Parathyroid adenoma (tissue), 2 donors: ENCODE results near the gene CNTN2.

Source experiments
- H2AFZ ChIP-seq: fragments of 300-600 bp; sonication (generic); one replicate; pipeline ENCODE4 v1.7.0; 2017; ENCODE audit warnings: antibody characterized with exemption, mild to moderate bottlenecking
- H3K27ac ChIP-seq: fragments of 300-600 bp; sonication (generic); one replicate; pipeline ENCODE4 v1.7.0; 2017
- H3K27me3 ChIP-seq: fragments of 300-600 bp; sonication (generic); one replicate; pipeline ENCODE4 v1.7.0; 2017; ENCODE audit warnings: low read length; ENCODE audit not compliant: control insufficient read depth, insufficient read depth
- H3K36me3 ChIP-seq: fragments of 300-600 bp; sonication (generic); one replicate; pipeline ENCODE4 v1.7.0; 2017; ENCODE audit warnings: low read length; ENCODE audit not compliant: control insufficient read depth, insufficient read depth
- H3K4me1 ChIP-seq: fragments of 300-600 bp; sonication (generic); one replicate; pipeline ENCODE4 v1.7.0; 2017; ENCODE audit warnings: control low read depth
- H3K4me2 ChIP-seq: fragments of 300-600 bp; sonication (generic); one replicate; pipeline ENCODE4 v1.7.0; 2017; ENCODE audit warnings: low read length
- H3K4me3 ChIP-seq: fragments of 300-600 bp; sonication (generic); one replicate; pipeline ENCODE4 v1.7.0; 2017; ENCODE audit warnings: low read depth, low read length
- H3K79me2 ChIP-seq: fragments of 300-600 bp; sonication (generic); one replicate; pipeline ENCODE4 v1.7.0; 2017; ENCODE audit warnings: control low read depth
- H3K9ac ChIP-seq: fragments of 300-600 bp; sonication (generic); one replicate; pipeline ENCODE4 v1.7.0; 2017; ENCODE audit warnings: mild to moderate bottlenecking
- H3K9me3 ChIP-seq: fragments of 300-600 bp; sonication (generic); one replicate; pipeline ENCODE4 v1.7.0; 2017; ENCODE audit warnings: low read length; ENCODE audit not compliant: control insufficient read depth
- TF ChIP-seq, protein P1 (sequence below): fragments of 300-600 bp; sonication (generic); IDR thresholded peaks from one replicate; pipeline ENCODE4 v1.7.0; 2017; ENCODE audit warnings: antibody characterized with exemption, mild to moderate bottlenecking
- donor health status: primary hyperparathyroidism.

CNTN2 gene

DNA sequence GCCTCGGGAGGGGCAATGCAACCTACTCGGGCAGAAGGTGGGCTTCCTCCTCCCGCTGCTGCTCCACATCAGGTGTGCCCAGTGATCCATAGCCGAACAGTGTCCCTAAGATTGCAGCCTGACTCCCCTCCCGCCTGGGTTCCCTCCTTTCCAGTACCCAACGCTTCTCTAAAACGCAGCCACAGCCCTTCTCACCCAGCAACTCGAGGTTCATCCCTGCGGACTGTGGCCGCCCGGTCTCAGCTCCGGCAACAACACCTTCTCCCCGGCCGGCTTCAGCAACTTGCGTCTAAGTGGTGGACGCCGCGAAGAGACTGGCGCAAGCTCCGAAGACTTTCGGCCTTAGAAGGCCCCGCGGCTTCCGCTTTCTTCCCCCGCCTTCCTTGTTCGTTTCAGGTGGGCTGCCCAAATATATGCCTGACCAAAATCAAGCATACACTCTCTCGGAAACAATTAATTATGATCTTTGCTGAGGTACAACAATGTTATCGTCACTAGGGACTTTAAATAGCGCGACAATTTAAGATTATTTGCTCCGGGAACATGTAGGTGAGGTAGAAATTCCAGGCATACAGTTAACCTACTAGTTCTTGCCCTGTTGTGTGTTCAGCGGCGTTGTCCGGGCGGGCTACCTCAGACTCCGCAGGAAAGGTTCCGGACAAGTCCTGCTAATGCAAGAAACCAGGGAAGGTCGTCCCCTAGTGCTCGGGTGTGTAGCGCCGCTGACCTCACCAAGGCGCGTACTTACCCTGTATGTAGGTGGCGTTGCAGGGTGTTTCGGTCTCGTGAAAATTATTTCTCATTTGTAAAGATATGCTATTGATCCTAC lies 78.9 kb downstream of the CNTN2 start, which contains the start of gene RBBP5:
TSS of gene RBBP5 (minus strand) at position 319 of the 829 bp plus-strand sequence. CDS start at position 214, 105 bp downstream.
- Histone ChIP-seq H3K27ac (peak within 1 kb of the TSS; percentile 99), H2AFZ (peak within 1 kb of the TSS; percentile 86), H3K4me1 (no peaks in the 10 kb centered on the region), H3K27me3 (no peaks in the 10 kb centered on the region), H3K9ac (peak within 1 kb of the TSS; percentile 23), H3K79me2 (peaks cover 19% of the 10 kb centered on the region), H3K36me3 (no peaks in the 10 kb centered on the region), H3K9me3 (no peaks in the 10 kb centered on the region), H3K4me2 (peak within 1 kb of the TSS; percentile 83), H3K4me3 (peak within 1 kb of the TSS; percentile 90)
- TF ChIP-seq, protein P1, sequence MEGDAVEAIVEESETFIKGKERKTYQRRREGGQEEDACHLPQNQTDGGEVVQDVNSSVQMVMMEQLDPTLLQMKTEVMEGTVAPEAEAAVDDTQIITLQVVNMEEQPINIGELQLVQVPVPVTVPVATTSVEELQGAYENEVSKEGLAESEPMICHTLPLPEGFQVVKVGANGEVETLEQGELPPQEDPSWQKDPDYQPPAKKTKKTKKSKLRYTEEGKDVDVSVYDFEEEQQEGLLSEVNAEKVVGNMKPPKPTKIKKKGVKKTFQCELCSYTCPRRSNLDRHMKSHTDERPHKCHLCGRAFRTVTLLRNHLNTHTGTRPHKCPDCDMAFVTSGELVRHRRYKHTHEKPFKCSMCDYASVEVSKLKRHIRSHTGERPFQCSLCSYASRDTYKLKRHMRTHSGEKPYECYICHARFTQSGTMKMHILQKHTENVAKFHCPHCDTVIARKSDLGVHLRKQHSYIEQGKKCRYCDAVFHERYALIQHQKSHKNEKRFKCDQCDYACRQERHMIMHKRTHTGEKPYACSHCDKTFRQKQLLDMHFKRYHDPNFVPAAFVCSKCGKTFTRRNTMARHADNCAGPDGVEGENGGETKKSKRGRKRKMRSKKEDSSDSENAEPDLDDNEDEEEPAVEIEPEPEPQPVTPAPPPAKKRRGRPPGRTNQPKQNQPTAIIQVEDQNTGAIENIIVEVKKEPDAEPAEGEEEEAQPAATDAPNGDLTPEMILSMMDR = peak; percentile 58

DNA sequence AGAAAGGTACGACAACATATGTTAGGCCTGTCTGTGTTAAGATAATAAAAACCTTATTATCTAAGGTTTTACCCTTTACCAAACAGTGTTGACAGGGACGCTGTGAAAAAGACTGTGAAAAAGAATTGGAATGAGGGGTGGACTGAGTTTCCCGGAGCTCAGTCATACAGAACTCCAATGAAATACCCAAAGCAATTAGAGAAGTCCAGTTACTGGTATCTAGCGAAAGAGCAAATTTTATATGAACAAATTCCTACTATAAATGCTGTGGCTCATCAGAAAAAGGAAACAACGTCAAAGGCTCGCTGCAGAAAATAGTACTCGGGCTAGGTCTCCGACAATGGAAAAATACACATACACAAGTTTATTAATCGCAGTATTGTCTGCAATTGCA lies 79.5 kb downstream of the CNTN2 start:
- H3K4me1 ChIP-seq = no peaks in the 10 kb centered on the region
- H3K27me3 ChIP-seq = no peaks in the 10 kb centered on the region
- H3K27ac ChIP-seq = peak overlapping the region; percentile 99
- no peak overlapping the region for H3K9ac ChIP-seq
- peak overlapping the region; percentile 86 for H2AFZ ChIP-seq
- H3K9me3 ChIP-seq = no peaks in the 10 kb centered on the region
- peak overlapping the region; percentile 90 for H3K4me3 ChIP-seq
- peaks cover 19% of the 10 kb centered on the region for H3K79me2 ChIP-seq
- no peaks in the 10 kb centered on the region for H3K36me3 ChIP-seq
- TF ChIP-seq, protein P1 = no peak
- H3K4me2 ChIP-seq = peak overlapping the region; percentile 83

DNA sequence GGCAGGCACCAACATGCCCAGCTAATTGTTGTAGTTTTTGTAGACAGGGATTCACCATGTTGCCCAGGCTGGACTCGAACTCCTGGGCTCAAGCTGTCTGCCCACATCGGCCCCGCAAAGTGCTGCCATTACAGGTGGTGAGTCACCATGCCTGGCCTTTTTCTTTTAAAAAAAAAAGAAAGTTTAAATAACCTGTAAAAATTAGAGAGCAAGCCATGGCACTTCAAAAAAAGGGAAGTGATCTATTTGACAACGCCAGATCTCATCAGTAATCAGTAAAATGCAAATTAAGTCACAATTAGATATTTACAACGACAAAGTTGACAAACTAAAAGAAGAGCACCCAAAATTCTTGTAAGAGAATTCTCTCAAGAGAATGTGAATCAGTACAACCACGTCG lies 81.7 kb downstream of the CNTN2 start:
- Histone ChIP-seq H2AFZ (no peak overlapping the region), H3K4me2 (no peak overlapping the region), H3K9me3 (no peaks in the 10 kb centered on the region), H3K4me1 (no peaks in the 10 kb centered on the region), H3K4me3 (no peak overlapping the region), H3K79me2 (peaks cover 17% of the 10 kb centered on the region), H3K36me3 (no peaks in the 10 kb centered on the region), H3K27ac (no peak overlapping the region), H3K9ac (no peak overlapping the region), H3K27me3 (no peaks in the 10 kb centered on the region)
- TF ChIP-seq, protein P1 = no peak

DNA sequence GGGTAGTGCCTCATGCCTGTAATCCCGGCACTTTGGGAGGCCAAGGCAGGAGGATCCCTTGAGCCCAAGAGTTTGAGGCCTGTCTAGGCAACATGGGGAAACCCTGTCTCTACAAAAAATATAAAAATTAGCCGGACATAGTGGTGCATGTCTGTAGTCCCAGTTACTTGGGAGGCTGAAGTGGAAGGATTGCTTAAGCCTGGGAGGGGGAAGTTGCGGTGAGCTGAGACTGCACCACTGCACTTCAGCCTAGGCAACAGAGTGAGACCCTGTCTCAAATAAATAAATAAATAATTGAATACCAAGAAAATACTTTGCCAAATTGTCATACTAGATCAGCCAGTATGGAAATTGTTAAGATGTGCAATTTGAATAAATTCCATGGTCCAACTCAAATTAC lies 84.6 kb downstream of the CNTN2 start:
- H3K79me2 ChIP-seq = no peaks in the 10 kb centered on the region
- no peak overlapping the region for H3K27ac ChIP-seq
- no peak overlapping the region for H2AFZ ChIP-seq
- TF ChIP-seq, protein P1 = no peak
- H3K9me3 ChIP-seq = no peaks in the 10 kb centered on the region
- no peaks in the 10 kb centered on the region for H3K27me3 ChIP-seq
- H3K9ac ChIP-seq = no peak overlapping the region
- no peak overlapping the region for H3K4me3 ChIP-seq
- H3K4me2 ChIP-seq = no peak overlapping the region
- no peaks in the 10 kb centered on the region for H3K36me3 ChIP-seq
- H3K4me1 ChIP-seq = no peaks in the 10 kb centered on the region
